ENCODE data around the gene FAM120A.
"Not testable (repeated sequence)": the region's sequence is repeated elsewhere in the genome, so short reads cannot be mapped to it uniquely, and the experiment has no call there.

Gene FAM120A

GRCh38 chr9:93450945-93451815 is at the start of gene FAM120A:
Gene FAM120A, plus strand, starts transcription at chr9:93451685. Its CDS starts 231 bp downstream, at chr9:93451916.
- DNase-seq (ENCODE audit: low read depth, low spot score) = no peak

- no peak for DNase-seq (ENCODE audit: low read depth, low spot score)
These were observed 45.1 kb upstream of the FAM120A start for GRCh38 chr9:93406371-93406770.

GRCh38 chr9:93413530-93413929 is 38.0 kb upstream of the FAM120A start:
- no peak for DNase-seq (ENCODE audit: low read depth, low spot score)

- no peak for DNase-seq (ENCODE audit: low read depth, low spot score)
These were observed 36.3 kb upstream of the FAM120A start for GRCh38 chr9:93415176-93415690.

GRCh38 chr9:93416530-93417235 is 34.8 kb upstream of the FAM120A start:
- DNase-seq (ENCODE audit: low read depth, low spot score) = no peak

GRCh38 chr9:93417538-93417937 is 33.9 kb upstream of the FAM120A start:
- no peak for DNase-seq (ENCODE audit: low read depth, low spot score)

- DNase-seq (ENCODE audit: low read depth, low spot score) = no peak
These were observed 32.5 kb upstream of the FAM120A start for GRCh38 chr9:93419023-93419422.

- no peak for DNase-seq (ENCODE audit: low read depth, low spot score)
These were observed 28.4 kb upstream of the FAM120A start for GRCh38 chr9:93422977-93423616.

- no peak for DNase-seq (ENCODE audit: low read depth, low spot score)
These were observed 23.7 kb upstream of the FAM120A start for GRCh38 chr9:93427655-93428379.

GRCh38 chr9:93431539-93432105 is 19.9 kb upstream of the FAM120A start:
- DNase-seq (ENCODE audit: low read depth, low spot score) = no peak

GRCh38 chr9:93432964-93433363 is 18.5 kb upstream of the FAM120A start:
- DNase-seq (ENCODE audit: low read depth, low spot score) = no peak

GRCh38 chr9:93434056-93434455 is 17.4 kb upstream of the FAM120A start:
- DNase-seq (ENCODE audit: low read depth, low spot score) = no peak

GRCh38 chr9:93435386-93435785 is 16.1 kb upstream of the FAM120A start:
- no peak for DNase-seq (ENCODE audit: low read depth, low spot score)

- DNase-seq (ENCODE audit: low read depth, low spot score) = no peak
These were observed 15.3 kb upstream of the FAM120A start for GRCh38 chr9:93436218-93436617.

- DNase-seq (ENCODE audit: low read depth, low spot score) = no peak
These were observed 14.7 kb upstream of the FAM120A start for GRCh38 chr9:93436655-93437407.

- no peak for DNase-seq (ENCODE audit: low read depth, low spot score)
These were observed 13.5 kb upstream of the FAM120A start for GRCh38 chr9:93437996-93438395.

- DNase-seq (ENCODE audit: low read depth, low spot score) = not testable (repeated sequence)
These were observed 12.2 kb upstream of the FAM120A start for GRCh38 chr9:93439301-93439700.

GRCh38 chr9:93440896-93441580 is 10.4 kb upstream of the FAM120A start:
- DNase-seq (ENCODE audit: low read depth, low spot score) = no peak

- DNase-seq (ENCODE audit: low read depth, low spot score) = no peak
These were observed 5.4 kb upstream of the FAM120A start for GRCh38 chr9:93446073-93446472.

GRCh38 chr9:93447655-93448054 is 3.8 kb upstream of the FAM120A start:
- no peak for DNase-seq (ENCODE audit: low read depth, low spot score)

All from iPS DF 19.7 (cell line).